ENCODE measurements around the gene TMEM88. TPM values are rescaled to one million over a fixed set of nuclear protein-coding genes. Genes with fewer than 3 reads are reported as not detected.

Gene TMEM88
- total RNA-seq, 2 donors from 2014 or later: 16.8 to 26.8 TPM

GRCh38 chr17:7864995-7865650 lies 10.3 kb downstream of the TMEM88 start:
- H3K36me3 Mint-ChIP-seq (ENCODE audit: low read depth): peaks cover 36% of the 10 kb centered on the region

DNA sequence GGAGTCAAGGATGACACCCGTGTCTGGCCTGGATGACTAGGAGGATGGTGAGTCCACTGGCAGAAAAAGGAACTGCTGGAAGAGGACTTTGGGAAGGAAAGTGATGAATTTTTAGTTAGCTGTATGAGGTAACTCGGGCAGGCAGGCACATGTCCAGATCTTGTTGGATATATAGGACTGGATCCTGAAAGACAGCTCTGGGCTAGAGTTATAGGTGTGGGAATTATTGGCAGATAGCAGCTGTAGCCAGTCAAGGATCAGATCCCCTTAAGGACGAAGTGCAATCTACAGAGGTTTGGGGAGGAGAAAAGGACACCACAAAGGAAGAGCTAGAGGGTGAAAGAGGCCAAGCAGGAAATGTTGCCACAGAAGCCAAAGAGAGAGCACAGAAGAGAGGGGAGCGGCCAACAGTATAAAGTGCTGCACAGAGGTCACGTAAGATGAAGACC lies 13.0 kb downstream of the TMEM88 start:
- WGBS, 2 experiments (ENCODE audit: insufficient coverage in 1 of 2, insufficient read length in 1 of 2): 94 to 95% methylated on average over 5 of the region's 5 CpGs
- Histone ChIP-seq H3K4me3 (ENCODE audit: low read length) (no peak overlapping the region), H3K27ac (ENCODE audit: low read depth, low read length) (no peak overlapping the region), H3K9ac (ENCODE audit: extremely low read depth, low read length, poor library complexity, severe bottlenecking) (no peak overlapping the region), H3K27me3 (ENCODE audit: control insufficient read depth, insufficient read depth, low read length, poor library complexity, severe bottlenecking) (no peaks in the 10 kb centered on the region), H3K4me1 (ENCODE audit: control insufficient read depth, insufficient read depth, low read length) (no peaks in the 10 kb centered on the region), H3K36me3 (ENCODE audit: control insufficient read depth, insufficient read depth, low read length) (peaks cover 41% of the 10 kb centered on the region), H3K9me3 (ENCODE audit: control insufficient read depth, low read length) (no peaks in the 10 kb centered on the region)
- Mint-ChIP-seq H3K9me3 (no peaks in the 10 kb centered on the region), H3K4me3 (no peak overlapping the region), H3K27ac (no peak overlapping the region), H3K4me1 (peaks cover 9% of the 10 kb centered on the region), H3K36me3 (ENCODE audit: low read depth) (peaks cover 38% of the 10 kb centered on the region), H3K27me3 (ENCODE audit: insufficient read depth) (no peaks in the 10 kb centered on the region)
- DNase-seq: peak; percentile 10
- TF ChIP-seq CTCF (conservative IDR thresholded peaks at IDR 0.05): no peak

More at GRCh38 chr17:7864995-7865650, 10.3 kb downstream of the TMEM88 start:
- 99% methylated on average over 4 of the region's 5 CpGs; no CpG with 5 or more reads in 1 of the 2 experiments for WGBS, 2 experiments (ENCODE audit: insufficient coverage in 1 of 2, insufficient read length in 1 of 2)
- Mint-ChIP-seq H3K9me3 (no peaks in the 10 kb centered on the region), H3K4me3 (no peak overlapping the region), H3K27ac (no peak overlapping the region), H3K4me1 (peaks cover 17% of the 10 kb centered on the region), H3K27me3 (ENCODE audit: insufficient read depth) (no peaks in the 10 kb centered on the region)
- peak; percentile 27 for DNase-seq
- Histone ChIP-seq H3K9ac (ENCODE audit: extremely low read depth, low read length, poor library complexity, severe bottlenecking) (no peak overlapping the region), H3K9me3 (ENCODE audit: control insufficient read depth, low read length) (no peaks in the 10 kb centered on the region), H3K27me3 (ENCODE audit: control insufficient read depth, insufficient read depth, low read length, poor library complexity, severe bottlenecking) (no peaks in the 10 kb centered on the region), H3K4me1 (ENCODE audit: control insufficient read depth, insufficient read depth, low read length) (no peaks in the 10 kb centered on the region), H3K27ac (ENCODE audit: low read depth, low read length) (no peak overlapping the region), H3K4me3 (ENCODE audit: low read length) (no peak overlapping the region), H3K36me3 (ENCODE audit: control insufficient read depth, insufficient read depth, low read length) (peaks cover 45% of the 10 kb centered on the region)
- no peak for TF ChIP-seq CTCF (conservative IDR thresholded peaks at IDR 0.05)

DNA sequence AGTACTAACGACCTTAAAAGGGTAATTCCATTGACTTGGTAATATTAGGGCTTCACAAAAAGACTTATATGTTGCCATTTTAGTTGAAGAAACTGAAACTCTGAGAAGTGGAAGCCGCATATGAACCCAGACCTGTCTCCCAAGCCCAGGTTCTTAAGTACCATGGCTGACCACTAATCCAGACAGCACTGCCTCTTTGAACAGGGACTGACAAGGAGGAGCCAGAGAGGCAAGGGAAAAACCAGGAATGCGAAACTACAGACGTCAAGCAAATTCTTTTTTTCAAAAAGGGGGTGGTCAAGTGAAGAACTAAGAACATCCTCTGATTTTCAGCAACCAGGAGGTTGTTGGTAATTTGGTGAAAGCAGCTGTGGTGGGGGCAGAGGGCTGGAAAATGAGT lies 18.2 kb downstream of the TMEM88 start:
- Mint-ChIP-seq H3K27me3 (ENCODE audit: insufficient read depth) (no peaks in the 10 kb centered on the region), H3K27ac (no peak overlapping the region), H3K4me3 (no peak overlapping the region), H3K36me3 (ENCODE audit: low read depth) (peaks cover 31% of the 10 kb centered on the region), H3K4me1 (peaks cover 2% of the 10 kb centered on the region), H3K9me3 (no peaks in the 10 kb centered on the region)
- Histone ChIP-seq H3K4me3 (ENCODE audit: low read length) (no peak overlapping the region), H3K36me3 (ENCODE audit: control insufficient read depth, insufficient read depth, low read length) (peaks cover 62% of the 10 kb centered on the region), H3K27ac (ENCODE audit: low read depth, low read length) (no peak overlapping the region), H3K9ac (ENCODE audit: extremely low read depth, low read length, poor library complexity, severe bottlenecking) (no peak overlapping the region), H3K9me3 (ENCODE audit: control insufficient read depth, low read length) (no peaks in the 10 kb centered on the region), H3K27me3 (ENCODE audit: control insufficient read depth, insufficient read depth, low read length, poor library complexity, severe bottlenecking) (no peaks in the 10 kb centered on the region), H3K4me1 (ENCODE audit: control insufficient read depth, insufficient read depth, low read length) (no peaks in the 10 kb centered on the region)
- no peak for TF ChIP-seq CTCF (conservative IDR thresholded peaks at IDR 0.05)
- DNase-seq: peak; percentile 30
- WGBS, 2 experiments (ENCODE audit: insufficient coverage in 1 of 2, insufficient read length in 1 of 2): 86 to 96% methylated on average over 4 of the region's 4 CpGs
